ENCODE measurements around the gene PHACTR3.

DNA sequence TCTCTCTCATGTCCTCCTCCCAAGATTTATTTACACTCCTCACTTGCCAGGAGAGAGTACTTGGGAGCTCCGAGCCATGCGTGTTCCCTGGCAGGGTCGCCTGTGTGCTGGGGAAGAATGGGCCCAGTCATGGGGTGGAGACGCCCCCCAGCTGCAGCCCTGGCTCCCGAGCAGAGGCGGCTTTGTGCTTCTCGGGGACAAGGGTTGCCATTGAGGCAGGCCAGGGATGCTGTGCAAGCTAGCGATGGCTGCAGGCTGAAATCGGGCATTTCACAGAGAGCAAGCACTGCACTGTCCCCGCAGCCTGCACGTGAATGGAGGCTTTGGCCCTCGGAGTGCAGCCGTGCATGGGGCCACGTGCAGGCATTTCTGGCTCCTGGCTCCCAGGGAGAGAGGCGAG is 23.8 kb downstream of the PHACTR3 start:
- TF ChIP-seq, protein P1, sequence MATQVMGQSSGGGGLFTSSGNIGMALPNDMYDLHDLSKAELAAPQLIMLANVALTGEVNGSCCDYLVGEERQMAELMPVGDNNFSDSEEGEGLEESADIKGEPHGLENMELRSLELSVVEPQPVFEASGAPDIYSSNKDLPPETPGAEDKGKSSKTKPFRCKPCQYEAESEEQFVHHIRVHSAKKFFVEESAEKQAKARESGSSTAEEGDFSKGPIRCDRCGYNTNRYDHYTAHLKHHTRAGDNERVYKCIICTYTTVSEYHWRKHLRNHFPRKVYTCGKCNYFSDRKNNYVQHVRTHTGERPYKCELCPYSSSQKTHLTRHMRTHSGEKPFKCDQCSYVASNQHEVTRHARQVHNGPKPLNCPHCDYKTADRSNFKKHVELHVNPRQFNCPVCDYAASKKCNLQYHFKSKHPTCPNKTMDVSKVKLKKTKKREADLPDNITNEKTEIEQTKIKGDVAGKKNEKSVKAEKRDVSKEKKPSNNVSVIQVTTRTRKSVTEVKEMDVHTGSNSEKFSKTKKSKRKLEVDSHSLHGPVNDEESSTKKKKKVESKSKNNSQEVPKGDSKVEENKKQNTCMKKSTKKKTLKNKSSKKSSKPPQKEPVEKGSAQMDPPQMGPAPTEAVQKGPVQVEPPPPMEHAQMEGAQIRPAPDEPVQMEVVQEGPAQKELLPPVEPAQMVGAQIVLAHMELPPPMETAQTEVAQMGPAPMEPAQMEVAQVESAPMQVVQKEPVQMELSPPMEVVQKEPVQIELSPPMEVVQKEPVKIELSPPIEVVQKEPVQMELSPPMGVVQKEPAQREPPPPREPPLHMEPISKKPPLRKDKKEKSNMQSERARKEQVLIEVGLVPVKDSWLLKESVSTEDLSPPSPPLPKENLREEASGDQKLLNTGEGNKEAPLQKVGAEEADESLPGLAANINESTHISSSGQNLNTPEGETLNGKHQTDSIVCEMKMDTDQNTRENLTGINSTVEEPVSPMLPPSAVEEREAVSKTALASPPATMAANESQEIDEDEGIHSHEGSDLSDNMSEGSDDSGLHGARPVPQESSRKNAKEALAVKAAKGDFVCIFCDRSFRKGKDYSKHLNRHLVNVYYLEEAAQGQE (IDR thresholded peaks at IDR 0.05; ENCODE audit: unreplicated experiment): no peak
- TF ChIP-seq, protein P2, sequence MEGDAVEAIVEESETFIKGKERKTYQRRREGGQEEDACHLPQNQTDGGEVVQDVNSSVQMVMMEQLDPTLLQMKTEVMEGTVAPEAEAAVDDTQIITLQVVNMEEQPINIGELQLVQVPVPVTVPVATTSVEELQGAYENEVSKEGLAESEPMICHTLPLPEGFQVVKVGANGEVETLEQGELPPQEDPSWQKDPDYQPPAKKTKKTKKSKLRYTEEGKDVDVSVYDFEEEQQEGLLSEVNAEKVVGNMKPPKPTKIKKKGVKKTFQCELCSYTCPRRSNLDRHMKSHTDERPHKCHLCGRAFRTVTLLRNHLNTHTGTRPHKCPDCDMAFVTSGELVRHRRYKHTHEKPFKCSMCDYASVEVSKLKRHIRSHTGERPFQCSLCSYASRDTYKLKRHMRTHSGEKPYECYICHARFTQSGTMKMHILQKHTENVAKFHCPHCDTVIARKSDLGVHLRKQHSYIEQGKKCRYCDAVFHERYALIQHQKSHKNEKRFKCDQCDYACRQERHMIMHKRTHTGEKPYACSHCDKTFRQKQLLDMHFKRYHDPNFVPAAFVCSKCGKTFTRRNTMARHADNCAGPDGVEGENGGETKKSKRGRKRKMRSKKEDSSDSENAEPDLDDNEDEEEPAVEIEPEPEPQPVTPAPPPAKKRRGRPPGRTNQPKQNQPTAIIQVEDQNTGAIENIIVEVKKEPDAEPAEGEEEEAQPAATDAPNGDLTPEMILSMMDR (conservative IDR thresholded peaks at IDR 0.05; ENCODE audit: low read depth in 2 of 2): no peak
- TF ChIP-seq NANOG (IDR thresholded peaks at IDR 0.05; ENCODE audit: borderline replicate concordance) (no peak), EZH2 (IDR thresholded peaks at IDR 0.05; ENCODE audit: low read depth, unreplicated experiment) (no peak)
- TF ChIP-seq, protein P3, sequence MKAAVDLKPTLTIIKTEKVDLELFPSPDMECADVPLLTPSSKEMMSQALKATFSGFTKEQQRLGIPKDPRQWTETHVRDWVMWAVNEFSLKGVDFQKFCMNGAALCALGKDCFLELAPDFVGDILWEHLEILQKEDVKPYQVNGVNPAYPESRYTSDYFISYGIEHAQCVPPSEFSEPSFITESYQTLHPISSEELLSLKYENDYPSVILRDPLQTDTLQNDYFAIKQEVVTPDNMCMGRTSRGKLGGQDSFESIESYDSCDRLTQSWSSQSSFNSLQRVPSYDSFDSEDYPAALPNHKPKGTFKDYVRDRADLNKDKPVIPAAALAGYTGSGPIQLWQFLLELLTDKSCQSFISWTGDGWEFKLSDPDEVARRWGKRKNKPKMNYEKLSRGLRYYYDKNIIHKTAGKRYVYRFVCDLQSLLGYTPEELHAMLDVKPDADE (IDR thresholded peaks at IDR 0.05): no peak
